ENCODE data around the gene TBC1D9. TPM values are rescaled to one million over a fixed set of nuclear protein-coding genes. Genes with fewer than 3 reads are reported as not detected.

Gene TBC1D9
- total RNA-seq, 1 experiment from 2014 or later, result 0.70 TPM

GRCh38 chr4:140720387-140721304, 35.5 kb downstream of the TBC1D9 start:
- CTCF ChIA-PET, result interaction anchor here (1.0 kb wide), 1 partner anchor 361 kb away, joined by 3 read pairs; no protein-coding TSS in a partner anchor
- ATAC-seq, result no peak
- TF ChIP-seq E2F4 (CRISPR knock-in tag; IDR thresholded peaks at IDR 0.05; ENCODE audit: borderline replicate concordance, low read depth) (no peak), ZNF219 (CRISPR knock-in tag; IDR thresholded peaks at IDR 0.05; ENCODE audit: borderline replicate concordance) (no peak), GRHL2 (CRISPR knock-in tag; IDR thresholded peaks at IDR 0.05; ENCODE audit: insufficient replicate concordance, severe bottlenecking) (no peak), MAX (CRISPR knock-in tag; IDR thresholded peaks at IDR 0.05) (no peak), ZNF121 (CRISPR knock-in tag; IDR thresholded peaks at IDR 0.05) (no peak)
- no peaks in the 10 kb centered on the region for H3K27me3 Mint-ChIP-seq (ENCODE audit: low read depth)
- H3K9me3 Mint-ChIP-seq, result no peaks in the 10 kb centered on the region
- H3K27ac Mint-ChIP-seq, result no peak overlapping the region
- no peak for DNase-seq (ENCODE audit: low spot score)
- no peaks in the 10 kb centered on the region for H3K36me3 Mint-ChIP-seq
- no peak overlapping the region for H3K4me3 Mint-ChIP-seq
- peaks cover 5% of the 10 kb centered on the region for H3K4me1 Mint-ChIP-seq
- POLR2A ChIA-PET, result interaction anchor here (0.8 to 1.2 kb wide), 2 partner anchors 35 to 95 kb away, joined by 3 to 4 read pairs; partner anchors contain the start of gene TBC1D9

GRCh38 chr4:140719686-140720085, 36.5 kb downstream of the TBC1D9 start:
- Mint-ChIP-seq H3K27me3 (ENCODE audit: low read depth) (no peaks in the 10 kb centered on the region), H3K36me3 (no peaks in the 10 kb centered on the region), H3K4me1 (peaks cover 14% of the 10 kb centered on the region), H3K9me3 (no peaks in the 10 kb centered on the region), H3K27ac (no peak overlapping the region), H3K4me3 (no peak overlapping the region)
- no peak for DNase-seq (ENCODE audit: low spot score)
- no peak for ATAC-seq
- POLR2A ChIA-PET, result no interaction called here
- no peak for TF ChIP-seq ZNF671 (CRISPR knock-in tag; IDR thresholded peaks at IDR 0.05)
- CTCF ChIA-PET, result no interaction called here

DNA sequence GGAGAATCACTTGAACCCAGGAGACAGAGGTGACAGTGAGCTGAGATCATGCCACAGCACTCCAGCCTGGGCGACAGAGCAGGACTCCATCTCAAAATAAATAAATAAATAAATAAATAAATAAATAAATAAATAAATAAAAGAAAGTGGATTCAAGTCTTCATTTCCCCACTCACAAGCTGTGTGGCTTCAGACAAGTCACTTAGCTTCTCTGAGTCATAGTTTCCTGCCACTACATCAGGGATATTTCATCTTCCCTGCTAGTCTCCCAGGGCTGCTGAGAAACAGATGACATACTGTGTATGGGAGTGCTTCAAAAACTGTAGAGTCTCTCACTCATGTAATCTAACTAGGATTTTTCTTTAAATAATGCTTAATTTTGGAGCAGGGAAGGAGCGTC, 37.2 kb downstream of the TBC1D9 start:
- H3K4me3 Mint-ChIP-seq, result no peak overlapping the region
- POLR2A ChIA-PET, result no interaction called here
- DNase-seq (ENCODE audit: low spot score) (no peak), ATAC-seq (no peak)
- peaks cover 17% of the 10 kb centered on the region for H3K4me1 Mint-ChIP-seq
- TF ChIP-seq, protein P1, sequence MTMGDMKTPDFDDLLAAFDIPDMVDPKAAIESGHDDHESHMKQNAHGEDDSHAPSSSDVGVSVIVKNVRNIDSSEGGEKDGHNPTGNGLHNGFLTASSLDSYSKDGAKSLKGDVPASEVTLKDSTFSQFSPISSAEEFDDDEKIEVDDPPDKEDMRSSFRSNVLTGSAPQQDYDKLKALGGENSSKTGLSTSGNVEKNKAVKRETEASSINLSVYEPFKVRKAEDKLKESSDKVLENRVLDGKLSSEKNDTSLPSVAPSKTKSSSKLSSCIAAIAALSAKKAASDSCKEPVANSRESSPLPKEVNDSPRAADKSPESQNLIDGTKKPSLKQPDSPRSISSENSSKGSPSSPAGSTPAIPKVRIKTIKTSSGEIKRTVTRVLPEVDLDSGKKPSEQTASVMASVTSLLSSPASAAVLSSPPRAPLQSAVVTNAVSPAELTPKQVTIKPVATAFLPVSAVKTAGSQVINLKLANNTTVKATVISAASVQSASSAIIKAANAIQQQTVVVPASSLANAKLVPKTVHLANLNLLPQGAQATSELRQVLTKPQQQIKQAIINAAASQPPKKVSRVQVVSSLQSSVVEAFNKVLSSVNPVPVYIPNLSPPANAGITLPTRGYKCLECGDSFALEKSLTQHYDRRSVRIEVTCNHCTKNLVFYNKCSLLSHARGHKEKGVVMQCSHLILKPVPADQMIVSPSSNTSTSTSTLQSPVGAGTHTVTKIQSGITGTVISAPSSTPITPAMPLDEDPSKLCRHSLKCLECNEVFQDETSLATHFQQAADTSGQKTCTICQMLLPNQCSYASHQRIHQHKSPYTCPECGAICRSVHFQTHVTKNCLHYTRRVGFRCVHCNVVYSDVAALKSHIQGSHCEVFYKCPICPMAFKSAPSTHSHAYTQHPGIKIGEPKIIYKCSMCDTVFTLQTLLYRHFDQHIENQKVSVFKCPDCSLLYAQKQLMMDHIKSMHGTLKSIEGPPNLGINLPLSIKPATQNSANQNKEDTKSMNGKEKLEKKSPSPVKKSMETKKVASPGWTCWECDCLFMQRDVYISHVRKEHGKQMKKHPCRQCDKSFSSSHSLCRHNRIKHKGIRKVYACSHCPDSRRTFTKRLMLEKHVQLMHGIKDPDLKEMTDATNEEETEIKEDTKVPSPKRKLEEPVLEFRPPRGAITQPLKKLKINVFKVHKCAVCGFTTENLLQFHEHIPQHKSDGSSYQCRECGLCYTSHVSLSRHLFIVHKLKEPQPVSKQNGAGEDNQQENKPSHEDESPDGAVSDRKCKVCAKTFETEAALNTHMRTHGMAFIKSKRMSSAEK (CRISPR knock-in tag; IDR thresholded peaks at IDR 0.05; ENCODE audit: borderline replicate concordance), result no peak
- TF ChIP-seq ESRRA (CRISPR knock-in tag; IDR thresholded peaks at IDR 0.05; ENCODE audit: borderline replicate concordance) (no peak), KAT7 (CRISPR knock-in tag; IDR thresholded peaks at IDR 0.05; ENCODE audit: borderline replicate concordance) (no peak), ZNF232 (CRISPR knock-in tag; IDR thresholded peaks at IDR 0.05) (no peak), JUN (CRISPR knock-in tag; IDR thresholded peaks at IDR 0.05) (no peak)
- TF ChIP-seq, protein P2, sequence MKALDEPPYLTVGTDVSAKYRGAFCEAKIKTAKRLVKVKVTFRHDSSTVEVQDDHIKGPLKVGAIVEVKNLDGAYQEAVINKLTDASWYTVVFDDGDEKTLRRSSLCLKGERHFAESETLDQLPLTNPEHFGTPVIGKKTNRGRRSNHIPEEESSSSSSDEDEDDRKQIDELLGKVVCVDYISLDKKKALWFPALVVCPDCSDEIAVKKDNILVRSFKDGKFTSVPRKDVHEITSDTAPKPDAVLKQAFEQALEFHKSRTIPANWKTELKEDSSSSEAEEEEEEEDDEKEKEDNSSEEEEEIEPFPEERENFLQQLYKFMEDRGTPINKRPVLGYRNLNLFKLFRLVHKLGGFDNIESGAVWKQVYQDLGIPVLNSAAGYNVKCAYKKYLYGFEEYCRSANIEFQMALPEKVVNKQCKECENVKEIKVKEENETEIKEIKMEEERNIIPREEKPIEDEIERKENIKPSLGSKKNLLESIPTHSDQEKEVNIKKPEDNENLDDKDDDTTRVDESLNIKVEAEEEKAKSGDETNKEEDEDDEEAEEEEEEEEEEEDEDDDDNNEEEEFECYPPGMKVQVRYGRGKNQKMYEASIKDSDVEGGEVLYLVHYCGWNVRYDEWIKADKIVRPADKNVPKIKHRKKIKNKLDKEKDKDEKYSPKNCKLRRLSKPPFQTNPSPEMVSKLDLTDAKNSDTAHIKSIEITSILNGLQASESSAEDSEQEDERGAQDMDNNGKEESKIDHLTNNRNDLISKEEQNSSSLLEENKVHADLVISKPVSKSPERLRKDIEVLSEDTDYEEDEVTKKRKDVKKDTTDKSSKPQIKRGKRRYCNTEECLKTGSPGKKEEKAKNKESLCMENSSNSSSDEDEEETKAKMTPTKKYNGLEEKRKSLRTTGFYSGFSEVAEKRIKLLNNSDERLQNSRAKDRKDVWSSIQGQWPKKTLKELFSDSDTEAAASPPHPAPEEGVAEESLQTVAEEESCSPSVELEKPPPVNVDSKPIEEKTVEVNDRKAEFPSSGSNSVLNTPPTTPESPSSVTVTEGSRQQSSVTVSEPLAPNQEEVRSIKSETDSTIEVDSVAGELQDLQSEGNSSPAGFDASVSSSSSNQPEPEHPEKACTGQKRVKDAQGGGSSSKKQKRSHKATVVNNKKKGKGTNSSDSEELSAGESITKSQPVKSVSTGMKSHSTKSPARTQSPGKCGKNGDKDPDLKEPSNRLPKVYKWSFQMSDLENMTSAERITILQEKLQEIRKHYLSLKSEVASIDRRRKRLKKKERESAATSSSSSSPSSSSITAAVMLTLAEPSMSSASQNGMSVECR (CRISPR knock-in tag; IDR thresholded peaks at IDR 0.05; ENCODE audit: borderline replicate concordance), result no peak
- TF ChIP-seq, protein P3, sequence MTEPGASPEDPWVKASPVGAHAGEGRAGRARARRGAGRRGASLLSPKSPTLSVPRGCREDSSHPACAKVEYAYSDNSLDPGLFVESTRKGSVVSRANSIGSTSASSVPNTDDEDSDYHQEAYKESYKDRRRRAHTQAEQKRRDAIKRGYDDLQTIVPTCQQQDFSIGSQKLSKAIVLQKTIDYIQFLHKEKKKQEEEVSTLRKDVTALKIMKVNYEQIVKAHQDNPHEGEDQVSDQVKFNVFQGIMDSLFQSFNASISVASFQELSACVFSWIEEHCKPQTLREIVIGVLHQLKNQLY (CRISPR knock-in tag; IDR thresholded peaks at IDR 0.05), result no peak
- TF ChIP-seq, protein P4, sequence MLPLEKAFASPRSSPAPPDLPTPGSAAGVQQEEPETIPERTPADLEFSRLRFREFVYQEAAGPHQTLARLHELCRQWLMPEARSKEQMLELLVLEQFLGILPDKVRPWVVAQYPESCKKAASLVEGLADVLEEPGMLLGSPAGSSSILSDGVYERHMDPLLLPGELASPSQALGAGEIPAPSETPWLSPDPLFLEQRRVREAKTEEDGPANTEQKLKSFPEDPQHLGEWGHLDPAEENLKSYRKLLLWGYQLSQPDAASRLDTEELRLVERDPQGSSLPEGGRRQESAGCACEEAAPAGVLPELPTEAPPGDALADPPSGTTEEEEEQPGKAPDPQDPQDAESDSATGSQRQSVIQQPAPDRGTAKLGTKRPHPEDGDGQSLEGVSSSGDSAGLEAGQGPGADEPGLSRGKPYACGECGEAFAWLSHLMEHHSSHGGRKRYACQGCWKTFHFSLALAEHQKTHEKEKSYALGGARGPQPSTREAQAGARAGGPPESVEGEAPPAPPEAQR (CRISPR knock-in tag; IDR thresholded peaks at IDR 0.05), result no peak
- H3K9me3 Mint-ChIP-seq, result no peaks in the 10 kb centered on the region
- H3K27me3 Mint-ChIP-seq (ENCODE audit: low read depth), result no peaks in the 10 kb centered on the region
- CTCF ChIA-PET, result no interaction called here
- H3K36me3 Mint-ChIP-seq, result no peaks in the 10 kb centered on the region
- no peak overlapping the region for H3K27ac Mint-ChIP-seq

All from WTC11 (cell line).